Rectal smooth muscle tissue (tissue), 1 donor: Measurements from ENCODE around the gene AKAP9.

Experiments used
- H3K27ac ChIP-seq: one replicate; pipeline ENCODE4 v1.7.0; 2013; ENCODE audit warnings: low read depth, low read length, inconsistent platforms
- H3K27me3 ChIP-seq: one replicate; pipeline ENCODE4 v1.7.0; 2013; ENCODE audit warnings: low read length; ENCODE audit not compliant: control insufficient read depth, insufficient read depth
- H3K36me3 ChIP-seq: one replicate; pipeline ENCODE4 v1.7.0; 2013; ENCODE audit warnings: low read length; ENCODE audit not compliant: control insufficient read depth, insufficient read depth
- H3K4me1 ChIP-seq: one replicate; pipeline ENCODE4 v1.7.0; 2013; ENCODE audit warnings: low read length; ENCODE audit not compliant: control insufficient read depth, insufficient read depth
- H3K4me3 ChIP-seq: one replicate; pipeline ENCODE4 v1.7.0; 2013; ENCODE audit warnings: low read length
- H3K9ac ChIP-seq: one replicate; pipeline ENCODE4 v1.7.0; 2013; ENCODE audit warnings: low read length

The AKAP9 gene

DNA sequence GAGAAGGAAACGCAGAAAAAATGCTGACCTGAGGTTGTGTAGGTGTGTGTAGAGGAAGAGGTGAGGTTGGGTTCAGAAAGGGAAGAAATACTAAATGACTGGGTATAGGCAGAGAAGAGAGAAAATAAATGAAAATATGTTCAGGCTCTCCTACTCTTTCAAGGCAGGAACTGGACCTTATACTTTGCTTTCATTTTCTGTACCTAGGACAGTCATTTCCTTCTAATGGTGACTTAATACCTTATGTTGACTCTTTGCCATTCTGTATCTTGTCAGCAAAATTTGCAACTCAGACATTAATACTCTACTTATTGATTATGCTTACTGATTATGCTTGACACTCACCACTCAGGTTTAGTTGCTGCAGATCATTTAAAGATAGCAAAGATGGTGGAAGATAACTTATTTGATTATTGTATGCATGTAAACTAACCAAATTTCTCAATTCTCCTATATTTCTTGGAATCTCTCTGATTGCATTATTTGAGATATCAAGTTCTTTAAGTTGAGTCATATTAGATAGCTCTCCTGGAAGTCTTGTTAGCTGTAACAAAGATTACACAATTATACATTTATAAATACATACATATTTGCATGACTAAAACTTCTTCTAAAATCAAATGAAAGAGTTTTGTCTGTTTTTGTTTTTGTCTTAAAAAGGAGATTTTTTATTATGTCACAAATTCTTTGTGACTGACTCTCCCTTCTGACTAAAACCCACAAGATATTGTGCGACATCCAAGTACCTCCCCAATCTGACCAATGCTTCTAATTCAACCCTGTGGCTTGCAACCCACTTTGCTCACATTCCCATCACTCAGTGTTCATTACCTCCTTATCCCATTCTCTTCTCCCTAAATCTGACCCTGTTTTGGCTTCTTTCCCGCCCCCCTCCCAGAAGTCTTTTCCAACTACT is 218.3 kb downstream of the AKAP9 start:
- Histone ChIP-seq H3K4me3 (no peak overlapping the region), H3K9ac (no peak overlapping the region), H3K27ac (no peak overlapping the region), H3K36me3 (no peaks in the 10 kb centered on the region), H3K27me3 (no peaks in the 10 kb centered on the region), H3K4me1 (no peaks in the 10 kb centered on the region)
